GM18517 (cell line): Measurements from ENCODE around the gene TIMM10B.
"Not testable (repeated sequence)": the region's sequence is repeated elsewhere in the genome, so short reads cannot be mapped to it uniquely, and the experiment has no call there.

Experiments
- ATAC-seq: cut with Tn5 transposase; IDR thresholded peaks from one replicate; pipeline ENCODE4 v1.9.1; 2021; ENCODE audit warnings: mild to moderate bottlenecking, moderate library complexity; ENCODE audit not compliant: unreplicated experiment

The TIMM10B gene

DNA sequence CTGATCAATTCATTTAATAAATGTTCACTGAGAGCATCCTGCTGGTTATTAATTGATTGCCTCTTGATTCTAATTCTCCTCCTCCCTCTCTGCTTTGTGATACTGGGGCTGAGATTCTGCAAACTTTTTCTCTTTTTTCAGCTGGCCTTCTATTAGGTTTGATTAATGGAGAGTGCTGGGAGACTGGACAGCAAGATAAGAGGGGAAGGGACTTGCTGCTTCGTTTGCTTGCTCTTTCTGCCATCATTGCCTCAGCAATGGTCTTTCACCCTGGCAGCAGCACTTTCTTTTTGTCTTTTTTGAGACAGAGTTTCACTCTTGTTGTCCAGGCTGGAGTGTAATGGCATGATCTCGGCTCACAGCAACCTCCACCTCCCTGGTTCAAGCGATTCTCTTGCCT, 22.9 kb downstream of the TIMM10B start:
- ATAC-seq = no peak

DNA sequence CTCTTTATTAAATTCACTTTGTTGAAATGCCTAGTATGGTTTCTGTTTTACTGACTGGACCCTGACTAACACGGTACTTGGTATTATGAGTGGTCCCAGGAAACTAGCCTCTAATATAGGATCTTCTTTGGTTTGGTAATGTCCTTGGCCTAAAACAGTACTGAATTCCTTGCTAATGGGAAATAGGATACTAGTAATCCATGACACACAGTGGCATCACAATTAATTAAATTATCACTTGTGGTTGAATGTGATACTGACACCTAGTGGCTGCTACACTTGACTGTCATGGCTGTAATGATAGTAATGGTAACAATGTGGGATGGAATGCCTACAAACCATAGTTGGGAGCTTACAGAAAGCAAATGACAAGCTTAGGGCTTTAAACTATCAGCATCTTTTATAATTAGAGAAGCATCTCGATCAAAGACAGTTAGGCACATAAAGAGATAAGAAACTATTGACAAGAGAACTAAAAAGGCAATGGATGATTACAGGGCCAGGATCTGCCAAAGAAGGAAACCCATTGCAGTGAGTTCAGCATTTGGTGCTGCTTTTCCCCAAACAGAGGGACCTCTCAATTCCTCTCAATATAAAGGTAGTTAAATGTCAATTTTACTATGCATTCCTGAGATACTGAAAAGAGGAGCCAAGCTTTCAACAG, 24.4 kb downstream of the TIMM10B start:
- no peak for ATAC-seq

DNA sequence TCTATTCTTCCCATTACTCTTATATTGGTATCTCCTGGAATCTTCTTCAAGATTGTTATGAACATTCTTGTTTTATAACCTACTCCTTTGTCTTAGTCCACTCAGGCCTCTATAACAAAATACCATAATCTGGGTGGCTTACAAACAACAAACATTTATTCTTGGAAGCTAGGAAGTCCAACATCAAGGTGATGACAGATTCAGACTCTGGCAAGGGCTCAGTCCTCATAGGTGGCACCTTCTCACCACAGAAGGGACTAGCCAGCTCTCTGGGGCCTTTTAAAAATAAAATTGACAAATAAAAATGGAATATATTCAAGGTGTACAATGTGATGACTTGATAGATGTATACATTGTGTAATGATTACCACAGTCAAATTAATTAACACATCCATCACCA, 35.6 kb downstream of the TIMM10B start:
- ATAC-seq = no peak

DNA sequence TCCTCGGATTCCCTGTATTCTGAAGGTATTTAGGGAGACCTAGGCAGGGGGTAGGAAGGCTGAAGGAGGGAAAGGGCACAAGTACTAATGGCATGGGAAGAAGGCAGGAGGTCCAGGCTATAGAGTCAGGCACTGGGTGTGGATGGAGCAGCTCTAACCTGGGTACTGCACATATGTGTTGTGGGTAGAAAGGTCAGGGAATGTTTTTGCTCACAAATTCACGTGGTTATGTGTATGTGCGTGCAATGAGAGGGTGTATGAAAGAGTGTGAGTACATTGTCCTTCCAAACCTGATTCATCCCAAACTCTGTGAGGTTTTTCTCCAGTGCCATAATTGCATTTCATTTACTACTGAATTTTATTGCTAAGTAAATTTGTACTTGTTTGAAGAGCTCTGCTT, 39.0 kb downstream of the TIMM10B start:
- no peak for ATAC-seq

DNA sequence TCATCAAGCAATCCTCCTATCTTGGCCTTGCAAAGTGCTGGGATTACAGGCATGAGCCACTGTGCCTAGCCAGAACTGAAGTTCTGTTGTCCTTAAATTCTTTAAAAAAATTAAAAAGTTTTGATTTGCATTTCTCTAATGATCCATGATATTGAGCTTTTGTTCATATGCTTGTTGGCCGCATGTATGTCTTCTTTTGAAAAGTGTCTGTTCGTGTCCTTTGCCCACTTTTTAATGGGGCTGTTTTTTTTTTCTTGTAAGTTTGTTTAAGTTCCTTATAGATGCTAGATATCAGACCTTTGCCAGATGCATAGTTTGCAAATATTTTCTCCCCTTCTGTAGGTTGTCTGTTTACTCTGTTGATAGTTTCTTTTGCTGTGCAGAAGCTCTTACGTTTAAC, 40.6 kb downstream of the TIMM10B start:
- ATAC-seq = not testable (repeated sequence)

DNA sequence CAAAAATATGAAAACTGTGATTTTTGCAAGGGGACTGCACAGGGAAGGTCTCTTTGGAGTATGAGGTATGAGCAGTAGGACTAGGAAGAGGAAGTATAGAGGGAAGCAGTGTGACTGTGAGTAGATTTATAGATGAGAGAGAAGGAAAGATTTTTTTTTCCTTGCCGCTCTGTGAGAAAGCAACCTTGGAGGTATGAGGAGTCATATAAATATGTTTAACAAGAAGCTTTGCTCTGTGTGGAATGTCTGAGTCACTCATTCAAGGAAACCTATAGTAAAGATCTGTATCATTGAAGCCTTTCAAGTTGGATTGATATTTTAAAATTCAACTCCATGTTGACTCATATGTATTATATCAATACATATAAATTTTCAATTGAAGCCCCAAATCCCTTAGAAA, 42.0 kb downstream of the TIMM10B start:
- no peak for ATAC-seq

DNA sequence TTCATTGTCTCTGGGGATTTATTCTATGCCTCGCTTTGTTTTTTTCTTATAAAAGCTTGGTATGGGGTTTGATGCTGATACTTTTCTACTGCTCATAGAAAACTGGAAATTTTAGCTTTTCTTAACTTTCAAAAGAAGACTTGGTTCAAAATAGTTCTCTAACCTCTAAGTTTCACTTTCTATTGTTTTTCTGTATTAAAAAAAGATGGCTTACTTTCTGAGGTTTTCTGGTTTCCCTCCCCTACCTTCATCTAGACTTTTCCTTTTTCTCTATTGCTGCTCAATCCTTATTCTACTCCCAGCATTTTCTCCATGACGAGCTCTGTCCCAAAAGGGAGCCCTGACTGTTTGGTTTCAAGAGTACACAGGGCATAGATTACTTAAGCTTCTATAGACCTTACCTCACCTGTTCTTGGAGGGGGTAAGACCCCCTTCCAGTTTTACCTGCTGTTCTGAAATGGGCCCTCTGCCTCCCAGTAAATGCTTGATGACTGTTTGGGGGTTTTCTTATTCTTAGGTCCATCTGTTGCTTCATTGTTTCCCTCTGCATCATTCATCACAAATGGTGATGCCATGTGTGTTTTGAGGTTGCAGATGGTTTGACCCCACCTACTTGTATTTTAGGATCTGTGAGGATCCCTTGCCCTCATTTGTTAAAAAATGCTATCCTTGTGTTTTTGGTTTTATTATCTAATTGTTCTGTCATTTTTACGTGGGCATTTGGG, 45.3 kb downstream of the TIMM10B start:
- no peak for ATAC-seq

DNA sequence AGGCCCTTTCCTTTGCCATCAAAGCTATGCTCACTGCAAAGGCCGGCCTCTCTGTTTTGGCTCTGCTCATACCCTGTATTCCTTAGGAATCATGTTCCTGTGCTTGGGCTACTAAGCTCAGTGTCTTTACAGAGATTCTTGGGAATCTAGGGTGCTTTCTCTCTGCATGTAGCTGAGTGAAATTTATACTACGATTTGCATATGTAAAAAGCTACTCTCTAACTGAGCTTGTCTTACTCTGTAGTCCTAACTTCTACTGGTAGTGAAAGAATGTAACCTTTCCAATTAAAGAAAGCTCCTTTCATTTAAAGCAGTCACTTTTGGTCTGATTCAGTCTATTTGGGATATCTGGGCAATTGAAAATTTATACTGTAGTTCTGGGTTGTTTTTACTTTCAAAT, 48.0 kb downstream of the TIMM10B start:
- ATAC-seq = no peak

DNA sequence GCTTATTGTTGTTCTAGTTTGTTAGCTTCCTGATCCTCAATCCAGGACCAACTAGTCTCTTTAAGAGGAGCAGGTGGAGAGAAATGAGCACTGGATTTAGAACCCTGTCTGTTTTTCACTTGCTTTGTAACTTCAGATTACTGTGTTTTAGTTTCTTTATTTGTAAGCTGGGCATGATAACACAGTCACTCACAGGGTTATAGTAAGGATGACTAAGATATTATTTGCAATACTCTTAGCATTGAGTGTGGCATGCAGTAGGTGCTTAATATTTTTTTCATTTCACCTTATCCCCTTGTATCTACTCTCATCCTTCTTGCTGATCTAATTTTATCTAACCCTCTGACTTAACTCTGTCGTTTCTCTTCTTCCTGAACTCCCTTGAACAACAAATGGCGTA, 49.5 kb downstream of the TIMM10B start:
- ATAC-seq = no peak

DNA sequence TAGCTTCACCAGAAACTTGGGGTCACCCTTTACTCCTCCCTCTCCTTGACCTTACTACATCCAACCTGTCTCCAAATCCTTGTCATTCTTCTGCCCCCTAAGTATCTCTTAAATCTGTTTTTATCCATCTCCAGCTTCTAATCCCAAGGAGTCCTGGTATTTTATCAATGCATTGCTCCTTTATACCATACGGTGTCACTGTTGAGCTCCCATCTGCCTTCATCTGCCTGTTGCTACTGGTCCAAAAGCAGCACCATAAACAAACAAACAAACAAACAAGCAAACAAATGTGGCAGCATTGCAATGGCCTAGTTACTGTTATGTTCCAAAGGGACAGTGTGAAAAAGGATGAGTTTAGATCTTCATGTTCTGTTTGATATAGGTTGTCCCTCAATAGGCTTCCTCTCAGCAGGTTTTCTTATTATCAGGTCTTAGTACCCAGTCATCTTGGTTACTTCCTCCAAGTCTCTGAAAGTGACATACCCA, 50.0 kb downstream of the TIMM10B start:
- ATAC-seq = no peak
